WTC11 (cell line): Measurements from ENCODE around the gene RASGRP2.

ENCODE experiments used
- ATF6 ChIP-seq: sonication (generic); formaldehyde crosslinking; IDR thresholded peaks from 2 replicates; pipeline ENCODE4 v1.8.1; 2023; ENCODE audit warnings: mild to moderate bottlenecking, missing genetic modification reagents
- CBFB ChIP-seq: sonication (generic); formaldehyde crosslinking; IDR thresholded peaks from 2 replicates; pipeline ENCODE4 v1.8.1; 2022; ENCODE audit warnings: mild to moderate bottlenecking, low read depth, missing genetic modification reagents
- CTCF ChIP-seq: fragments of 200-600 bp; IDR thresholded peaks from 2 replicates; pipeline ENCODE4 v1.8.0; 2022; ENCODE audit warnings: antibody characterized with exemption
- NR3C1 ChIP-seq: sonication (generic); formaldehyde crosslinking; conservative IDR thresholded peaks from 2 replicates; pipeline ENCODE4 v1.8.1; 2023; ENCODE audit warnings: low read depth, mild to moderate bottlenecking, missing genetic modification reagents
- USF2 ChIP-seq: sonication (generic); formaldehyde crosslinking; IDR thresholded peaks from 2 replicates; pipeline ENCODE4 v1.8.1; 2023; ENCODE audit warnings: mild to moderate bottlenecking, missing genetic modification reagents, moderate library complexity

- TF ChIP-seq CTCF, result no peak
- TF ChIP-seq USF2 (CRISPR knock-in tag), result no peak
- TF ChIP-seq ATF6 (CRISPR knock-in tag), result no peak
- TF ChIP-seq NR3C1 (CRISPR knock-in tag), result no peak
- no peak for TF ChIP-seq CBFB (CRISPR knock-in tag)
Measured at GRCh38 chr11:64764040-64764611, 20.2 kb upstream of the RASGRP2 start.
